ENCODE measurements around the gene CDH4. TPM values are rescaled to one million over a fixed set of nuclear protein-coding genes. Genes with fewer than 3 reads are reported as not detected.

CDH4 gene
- total and polyA plus RNA-seq, 8 donors, result under 0.01 to 2.2 (median 0.11) TPM; not detected in 2

DNA sequence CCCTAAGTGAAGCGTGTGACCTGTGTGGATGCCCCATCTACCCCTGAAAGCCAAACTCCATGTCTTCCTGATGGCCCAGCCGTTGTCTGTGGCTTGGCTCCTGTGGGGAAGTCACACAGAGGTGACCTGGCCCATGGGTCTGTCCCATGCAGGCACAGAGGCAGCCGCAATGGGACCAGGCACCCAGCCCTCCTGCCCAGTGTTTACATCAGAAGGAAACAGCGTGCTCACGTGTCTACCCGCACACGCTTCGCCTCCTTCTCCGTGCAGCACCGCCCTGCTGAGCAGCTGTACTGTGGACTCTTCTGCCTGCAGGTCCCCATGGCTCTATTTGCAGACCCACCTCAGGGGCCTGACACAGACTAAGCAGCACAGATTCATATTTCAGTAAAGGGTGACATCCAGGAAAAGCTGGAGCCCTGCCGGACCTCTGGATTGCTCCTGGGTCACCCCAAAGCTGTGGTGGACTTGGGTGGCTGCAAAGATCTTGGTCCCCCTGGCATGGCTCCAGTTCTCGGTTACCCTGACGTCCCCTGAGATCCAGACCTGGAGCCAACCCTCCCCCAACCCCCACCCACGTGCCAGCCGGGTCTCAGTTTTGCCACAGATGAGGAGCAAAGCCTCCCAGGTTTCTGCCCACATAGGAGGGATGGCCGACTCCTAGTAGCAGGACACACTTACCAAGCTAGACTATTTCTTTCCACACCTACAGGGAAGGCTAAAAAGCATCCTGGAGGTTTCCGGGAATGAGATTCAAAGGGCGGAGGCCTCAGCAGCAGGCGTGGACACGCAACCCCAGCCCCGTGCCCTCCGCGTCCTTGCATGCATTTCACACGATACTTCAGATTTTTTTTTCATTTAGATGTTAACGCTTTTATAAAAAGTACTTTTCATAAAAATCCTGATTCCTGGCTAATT is 120.3 kb downstream of the CDH4 start:
- Histone ChIP-seq H3K36me3 (no peaks in the 10 kb centered on the region), H3K27ac (no peak overlapping the region), H3K4me1 (peaks cover 0 to 9% (median 0%) of the 10 kb centered on the region in 4 donors), H3K9me3 (peaks cover 0 to 3% (median 0%) of the 10 kb centered on the region in 4 donors), H3K27me3 (peaks cover 0 to 52% (median 0%) of the 10 kb centered on the region in 3 donors), H3K4me3 (no peak overlapping the region)
- WGBS, 5 donors, result 69 to 76% (median 72%) methylated on average over 15 to 25 of the region's 25 CpGs
- intact Hi-C loops (cut with DNase I; ENCODE audit: low total_unique reads), result no loop called here
- no peak for DNase-seq
- TF ChIP-seq, protein P1, sequence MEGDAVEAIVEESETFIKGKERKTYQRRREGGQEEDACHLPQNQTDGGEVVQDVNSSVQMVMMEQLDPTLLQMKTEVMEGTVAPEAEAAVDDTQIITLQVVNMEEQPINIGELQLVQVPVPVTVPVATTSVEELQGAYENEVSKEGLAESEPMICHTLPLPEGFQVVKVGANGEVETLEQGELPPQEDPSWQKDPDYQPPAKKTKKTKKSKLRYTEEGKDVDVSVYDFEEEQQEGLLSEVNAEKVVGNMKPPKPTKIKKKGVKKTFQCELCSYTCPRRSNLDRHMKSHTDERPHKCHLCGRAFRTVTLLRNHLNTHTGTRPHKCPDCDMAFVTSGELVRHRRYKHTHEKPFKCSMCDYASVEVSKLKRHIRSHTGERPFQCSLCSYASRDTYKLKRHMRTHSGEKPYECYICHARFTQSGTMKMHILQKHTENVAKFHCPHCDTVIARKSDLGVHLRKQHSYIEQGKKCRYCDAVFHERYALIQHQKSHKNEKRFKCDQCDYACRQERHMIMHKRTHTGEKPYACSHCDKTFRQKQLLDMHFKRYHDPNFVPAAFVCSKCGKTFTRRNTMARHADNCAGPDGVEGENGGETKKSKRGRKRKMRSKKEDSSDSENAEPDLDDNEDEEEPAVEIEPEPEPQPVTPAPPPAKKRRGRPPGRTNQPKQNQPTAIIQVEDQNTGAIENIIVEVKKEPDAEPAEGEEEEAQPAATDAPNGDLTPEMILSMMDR (IDR thresholded peaks at IDR 0.05), result no peak
- no peak for TF ChIP-seq POLR2A (IDR thresholded peaks at IDR 0.05)
- TF ChIP-seq EP300 (IDR thresholded peaks at IDR 0.05), result no peak
- TF ChIP-seq POLR2AphosphoS5 (IDR thresholded peaks at IDR 0.05), result no peak

DNA sequence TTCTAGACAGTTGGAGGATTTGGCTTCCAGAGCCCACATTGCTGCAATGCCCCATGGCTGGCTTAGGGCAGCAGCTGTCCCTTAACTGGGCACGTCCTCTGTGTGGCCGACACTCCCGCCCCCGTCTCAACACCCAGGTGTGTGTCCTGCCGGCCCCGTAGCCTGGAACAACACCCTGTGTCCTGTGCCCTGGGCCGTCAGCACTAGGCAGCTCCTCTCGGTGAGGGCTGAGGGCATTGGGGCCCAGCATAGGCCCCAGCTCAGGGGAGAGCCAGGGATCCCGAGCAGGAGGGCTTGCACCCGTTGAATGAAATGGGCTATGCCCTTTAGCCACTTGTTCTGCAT is 121.0 kb downstream of the CDH4 start:
- intact Hi-C loops (cut with DNase I; ENCODE audit: low total_unique reads), result no loop called here
- DNase-seq, result no peak
- peaks cover 0 to 7% (median 0%) of the 10 kb centered on the region in 4 donors for H3K9me3 ChIP-seq
- no peak overlapping the region for H3K27ac ChIP-seq
- H3K4me1 ChIP-seq, result peaks cover 0 to 9% (median 0%) of the 10 kb centered on the region in 4 donors
- TF ChIP-seq POLR2AphosphoS5 (IDR thresholded peaks at IDR 0.05), result no peak
- TF ChIP-seq EP300 (IDR thresholded peaks at IDR 0.05), result no peak
- TF ChIP-seq, protein P1 (IDR thresholded peaks at IDR 0.05), result no peak
- TF ChIP-seq POLR2A (IDR thresholded peaks at IDR 0.05), result no peak
- WGBS, 5 donors, result 55 to 66% (median 58%) methylated on average over 8 to 10 of the region's 10 CpGs
- H3K4me3 ChIP-seq, result no peak overlapping the region
- peaks cover 0 to 53% (median 0%) of the 10 kb centered on the region in 3 donors for H3K27me3 ChIP-seq
- no peaks in the 10 kb centered on the region for H3K36me3 ChIP-seq

DNA sequence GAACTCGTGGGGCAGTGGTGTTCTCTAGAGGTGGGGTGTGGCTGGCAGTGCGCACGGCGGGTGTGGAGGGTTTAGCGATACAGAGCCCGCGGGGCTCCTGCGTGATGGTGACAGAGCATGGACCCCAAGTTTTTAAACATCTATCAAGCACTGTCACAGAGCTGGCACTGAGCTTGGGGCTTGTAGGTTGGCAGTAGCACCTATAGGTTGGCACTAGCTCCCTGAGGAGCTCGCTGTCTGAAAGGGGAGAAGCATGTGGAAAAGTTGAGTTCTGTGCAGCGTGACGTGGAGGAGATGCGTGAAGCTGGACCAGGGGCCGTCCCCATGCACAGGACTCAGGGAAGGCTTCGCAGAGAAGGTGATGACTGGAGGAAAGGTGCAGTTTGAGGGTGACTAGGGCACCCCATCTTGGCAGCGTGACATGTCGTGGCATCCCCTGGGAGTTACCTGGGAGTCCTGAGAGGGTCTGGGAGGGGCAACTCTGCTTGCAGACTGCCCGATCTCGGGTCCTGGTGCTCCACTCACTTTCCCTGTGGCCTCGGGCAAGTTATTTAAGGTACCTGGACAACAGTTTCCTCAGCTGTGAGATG is 122.0 kb downstream of the CDH4 start:
- Histone ChIP-seq H3K27ac (no peak overlapping the region), H3K27me3 (peaks cover 0 to 48% (median 0%) of the 10 kb centered on the region in 3 donors), H3K4me1 (peaks cover 0 to 9% (median 0%) of the 10 kb centered on the region in 4 donors), H3K9me3 (peaks cover 0 to 7% (median 0%) of the 10 kb centered on the region in 4 donors), H3K36me3 (no peaks in the 10 kb centered on the region), H3K4me3 (no peak overlapping the region)
- TF ChIP-seq POLR2A (IDR thresholded peaks at IDR 0.05) (no peak), EP300 (IDR thresholded peaks at IDR 0.05) (no peak), POLR2AphosphoS5 (IDR thresholded peaks at IDR 0.05) (no peak)
- TF ChIP-seq, protein P1 (IDR thresholded peaks at IDR 0.05), result no peak
- DNase-seq, result no peak
- 83 to 90% (median 85%) methylated on average over 19 of the region's 19 CpGs for WGBS, 5 donors
- intact Hi-C loops (cut with DNase I; ENCODE audit: low total_unique reads), result no loop called here

DNA sequence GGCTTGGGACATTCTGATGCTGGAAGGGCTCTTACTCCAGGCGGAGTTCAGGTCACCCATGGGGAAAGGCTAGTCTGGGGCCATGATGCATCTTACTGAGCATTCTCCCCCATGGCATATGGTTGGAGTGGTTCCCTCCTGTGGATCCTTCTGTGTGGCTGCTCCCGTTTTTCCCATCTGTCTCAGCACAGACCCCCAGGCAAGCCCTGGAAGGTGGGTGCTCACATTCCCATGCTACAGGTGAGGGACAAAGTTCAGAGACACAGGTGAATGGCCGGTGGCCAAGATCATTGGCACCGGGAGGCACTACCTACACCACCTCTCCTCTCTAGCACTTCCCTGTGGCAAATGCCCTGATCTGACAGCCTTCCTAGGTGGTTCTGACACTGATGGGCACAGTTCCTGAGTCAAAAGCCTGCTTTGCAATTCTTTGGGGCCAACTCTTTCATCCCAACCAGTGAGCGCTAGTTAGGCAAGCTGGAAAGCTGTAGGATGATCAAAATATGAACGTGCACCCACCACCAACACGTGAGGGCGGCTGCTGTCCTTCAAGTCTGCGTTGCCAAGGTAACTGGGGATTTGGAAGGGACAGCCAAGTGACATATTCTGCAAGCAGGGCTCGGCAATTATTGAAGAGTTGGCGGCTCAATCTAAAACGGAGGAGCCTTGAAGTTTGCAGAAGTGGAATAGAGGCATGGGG is 124.6 kb downstream of the CDH4 start:
- no peak for DNase-seq

More for the DNA sequence above, 124.6 kb downstream of the CDH4 start:
- WGBS, 5 donors, result 81 to 89% (median 86%) methylated on average over 11 to 12 of the region's 12 CpGs
- no peak overlapping the region for H3K27ac ChIP-seq
- intact Hi-C loops (cut with DNase I; ENCODE audit: low total_unique reads), result no loop called here
- TF ChIP-seq, protein P1 (IDR thresholded peaks at IDR 0.05), result no peak
- TF ChIP-seq POLR2A (IDR thresholded peaks at IDR 0.05), result no peak
- no peak for TF ChIP-seq POLR2AphosphoS5 (IDR thresholded peaks at IDR 0.05)
- no peak for TF ChIP-seq EP300 (IDR thresholded peaks at IDR 0.05)
- no peaks in the 10 kb centered on the region for H3K36me3 ChIP-seq
- peaks cover 0 to 6% (median 0%) of the 10 kb centered on the region in 4 donors for H3K4me1 ChIP-seq
- peaks cover 0 to 30% (median 0%) of the 10 kb centered on the region in 3 donors for H3K27me3 ChIP-seq
- no peak overlapping the region for H3K4me3 ChIP-seq
- H3K9me3 ChIP-seq, result peaks cover 0 to 15% (median 0%) of the 10 kb centered on the region in 4 donors
